ENCODE measurements around the gene INPP5A.

INPP5A gene

GRCh38 chr10:132606536-132607316 lies 69.1 kb downstream of the INPP5A start:
- no peak overlapping the region for H3K4me3 ChIP-seq (ENCODE audit: low read depth, low read length)
- no peak for TF ChIP-seq CTCF (IDR thresholded peaks at IDR 0.05; ENCODE audit: low read depth, low read length)

DNA sequence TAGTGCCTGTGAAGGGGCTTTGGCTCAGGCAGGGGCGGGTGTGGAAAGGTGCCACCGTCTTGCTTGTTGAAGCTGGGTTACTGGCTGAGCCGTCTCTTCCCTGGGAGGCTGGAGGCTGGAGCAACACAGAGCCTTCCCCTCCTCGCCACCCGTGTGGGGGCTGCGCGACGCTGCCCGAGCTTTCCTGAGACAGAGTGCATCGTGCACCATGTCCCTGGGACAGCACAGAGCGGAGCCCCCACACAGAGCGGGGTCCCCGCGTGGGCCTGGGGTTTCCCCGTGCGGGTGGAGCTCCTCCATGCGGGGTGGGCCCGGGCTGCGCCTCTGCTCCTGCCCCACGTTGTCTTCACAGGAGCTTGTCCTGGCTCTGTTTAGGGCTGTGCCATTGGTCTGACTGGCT lies 69.9 kb downstream of the INPP5A start:
- H3K9me3 ChIP-seq (ENCODE audit: severe bottlenecking): no peaks in the 10 kb centered on the region
- no peak overlapping the region for H3K27ac ChIP-seq
- no peak for DNase-seq
- H3K36me3 ChIP-seq: no peaks in the 10 kb centered on the region
- H3K4me3 ChIP-seq (ENCODE audit: low read depth, low read length): no peak overlapping the region
- no peak for TF ChIP-seq CTCF (IDR thresholded peaks at IDR 0.05; ENCODE audit: low read depth, low read length)
- no peaks in the 10 kb centered on the region for H3K27me3 ChIP-seq (ENCODE audit: insufficient read depth, low read depth, severe bottlenecking)

More at GRCh38 chr10:132606536-132607316, 69.1 kb downstream of the INPP5A start:
- Histone ChIP-seq H3K27ac (no peak overlapping the region), H3K36me3 (no peaks in the 10 kb centered on the region), H3K27me3 (ENCODE audit: insufficient read depth, low read depth, severe bottlenecking) (no peaks in the 10 kb centered on the region), H3K9me3 (ENCODE audit: severe bottlenecking) (no peaks in the 10 kb centered on the region)
- DNase-seq: peak; percentile 33

- DNase-seq: no peak
- no peaks in the 10 kb centered on the region for H3K9me3 ChIP-seq (ENCODE audit: severe bottlenecking)
- H3K27ac ChIP-seq: no peak overlapping the region
- H3K36me3 ChIP-seq: no peaks in the 10 kb centered on the region
- TF ChIP-seq CTCF (IDR thresholded peaks at IDR 0.05; ENCODE audit: low read depth, low read length): no peak
- H3K27me3 ChIP-seq (ENCODE audit: insufficient read depth, low read depth, severe bottlenecking): no peaks in the 10 kb centered on the region
- no peak overlapping the region for H3K4me3 ChIP-seq (ENCODE audit: low read depth, low read length)
Observed at GRCh38 chr10:132607961-132608495, 70.4 kb downstream of the INPP5A start.

DNA sequence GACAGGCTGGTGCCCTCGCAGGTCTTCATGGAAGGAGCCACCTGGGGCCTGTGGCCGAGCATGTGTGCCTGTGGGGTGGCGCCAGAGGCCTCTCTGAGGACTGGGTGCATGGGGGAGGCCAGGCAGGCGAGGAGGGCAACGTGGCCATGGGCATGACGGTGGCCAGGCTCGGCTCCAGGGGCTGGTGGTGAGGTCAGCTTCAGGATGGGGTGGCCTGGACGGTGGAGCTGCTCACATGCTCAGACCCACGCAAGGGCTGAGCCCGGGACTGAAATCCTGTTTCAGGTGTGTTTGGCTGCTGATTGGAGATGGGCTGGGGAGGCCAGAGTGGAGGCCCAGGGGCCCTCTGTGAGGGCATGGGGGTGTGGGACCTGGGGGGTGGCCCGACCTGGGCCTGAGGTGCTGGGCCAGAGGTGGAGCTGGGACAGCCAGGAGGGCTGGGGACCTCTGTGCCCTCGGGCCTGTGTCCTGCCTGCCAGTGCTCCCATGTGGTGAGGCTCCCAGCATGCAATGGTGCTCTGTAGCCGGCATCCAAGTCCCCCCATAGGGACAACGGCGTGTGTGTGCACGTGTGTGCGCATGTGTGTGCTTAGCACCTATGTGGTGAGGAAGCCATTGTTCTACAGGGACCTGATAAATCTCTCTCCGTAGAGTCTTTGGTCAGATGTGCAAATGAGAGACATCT lies 71.1 kb downstream of the INPP5A start:
- Histone ChIP-seq H3K4me3 (ENCODE audit: low read depth, low read length) (no peak overlapping the region), H3K36me3 (no peaks in the 10 kb centered on the region), H3K27me3 (ENCODE audit: insufficient read depth, low read depth, severe bottlenecking) (no peaks in the 10 kb centered on the region), H3K27ac (no peak overlapping the region), H3K9me3 (ENCODE audit: severe bottlenecking) (no peaks in the 10 kb centered on the region)
- DNase-seq: no peak
- TF ChIP-seq CTCF (IDR thresholded peaks at IDR 0.05; ENCODE audit: low read depth, low read length): no peak

DNA sequence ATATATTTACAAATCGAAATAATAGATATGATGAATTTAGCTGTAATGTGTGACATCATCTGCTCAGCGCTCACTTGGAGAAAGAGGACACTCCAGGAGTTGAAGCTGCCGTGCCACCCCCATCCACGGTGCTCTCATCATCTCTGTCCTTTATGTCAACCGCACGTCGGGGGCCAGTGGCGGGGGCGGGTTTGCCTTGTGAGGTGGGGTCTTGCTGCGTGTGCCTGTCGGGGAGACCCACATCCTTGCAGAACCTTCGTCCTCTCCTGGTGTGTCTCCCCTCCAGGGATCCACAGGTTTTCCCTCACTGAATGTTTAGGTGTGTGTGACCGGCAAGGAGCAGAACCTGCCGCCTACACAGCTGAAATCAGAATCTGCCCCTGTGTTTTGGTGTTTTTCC lies 71.6 kb downstream of the INPP5A start:
- DNase-seq: no peak
- no peak overlapping the region for H3K4me3 ChIP-seq (ENCODE audit: low read depth, low read length)
- H3K27ac ChIP-seq: no peak overlapping the region
- no peaks in the 10 kb centered on the region for H3K27me3 ChIP-seq (ENCODE audit: insufficient read depth, low read depth, severe bottlenecking)
- TF ChIP-seq CTCF (IDR thresholded peaks at IDR 0.05; ENCODE audit: low read depth, low read length): no peak
- H3K9me3 ChIP-seq (ENCODE audit: severe bottlenecking): no peaks in the 10 kb centered on the region
- no peaks in the 10 kb centered on the region for H3K36me3 ChIP-seq

All from WERI-Rb-1 (cell line).